Mucosa of stomach (tissue), 1 donor: ENCODE results near the gene CLCA1.

ENCODE experiments used
- H3K27me3 ChIP-seq: one replicate; pipeline ENCODE4 v1.7.0; 2013; ENCODE audit warnings: mild to moderate bottlenecking, low read length; ENCODE audit not compliant: control insufficient read depth, insufficient read depth
- H3K36me3 ChIP-seq: one replicate; pipeline ENCODE4 v1.7.0; 2013; ENCODE audit warnings: low read length; ENCODE audit not compliant: control insufficient read depth, insufficient read depth
- H3K4me1 ChIP-seq: one replicate; pipeline ENCODE4 v1.7.0; 2013; ENCODE audit warnings: mild to moderate bottlenecking, low read length; ENCODE audit not compliant: control insufficient read depth, insufficient read depth
- H3K4me3 ChIP-seq: one replicate; pipeline ENCODE4 v1.7.0; 2013; ENCODE audit warnings: low read length
- H3K9ac ChIP-seq: one replicate; pipeline ENCODE4 v1.7.0; 2013; ENCODE audit warnings: mild to moderate bottlenecking, low read length, moderate library complexity
- H3K9me3 ChIP-seq: one replicate; pipeline ENCODE4 v1.7.0; 2013; ENCODE audit warnings: mild to moderate bottlenecking, low read length, moderate library complexity; ENCODE audit not compliant: control insufficient read depth
- donor health status: Pancreatic carcinoma.

Gene CLCA1

GRCh38 chr1:86468501-86468977 lies at the start of gene CLCA1:
Gene CLCA1 (plus strand): TSS chr1:86468927. CDS start chr1:86468972, 45 bp downstream.
- H3K36me3 ChIP-seq = no peaks in the 10 kb centered on the region
- no peak within 1 kb of the TSS for H3K4me3 ChIP-seq
- H3K27me3 ChIP-seq = peaks cover 19% of the 10 kb centered on the region

GRCh38 chr1:86419277-86419903 lies 49.3 kb upstream of the CLCA1 start:
- no peak overlapping the region for H3K4me3 ChIP-seq
- no peaks in the 10 kb centered on the region for H3K36me3 ChIP-seq
- no peaks in the 10 kb centered on the region for H3K9me3 ChIP-seq
- peaks cover 28% of the 10 kb centered on the region for H3K27me3 ChIP-seq
- H3K4me1 ChIP-seq = peaks cover 10% of the 10 kb centered on the region
- H3K9ac ChIP-seq = no peak overlapping the region

More at GRCh38 chr1:86468501-86468977, at the start of gene CLCA1:
- Histone ChIP-seq H3K4me1 (no peaks in the 10 kb centered on the region), H3K9ac (no peak within 1 kb of the TSS), H3K9me3 (no peaks in the 10 kb centered on the region)

- Histone ChIP-seq H3K27me3 (peaks cover 37% of the 10 kb centered on the region), H3K4me3 (no peak overlapping the region), H3K4me1 (peaks cover 10% of the 10 kb centered on the region), H3K9ac (no peak overlapping the region), H3K36me3 (no peaks in the 10 kb centered on the region), H3K9me3 (no peaks in the 10 kb centered on the region)
Measured at GRCh38 chr1:86421601-86422280, 47.0 kb upstream of the CLCA1 start.

- Histone ChIP-seq H3K27me3 (peaks cover 44% of the 10 kb centered on the region), H3K9me3 (no peaks in the 10 kb centered on the region), H3K36me3 (no peaks in the 10 kb centered on the region), H3K4me1 (peaks cover 10% of the 10 kb centered on the region), H3K9ac (no peak overlapping the region), H3K4me3 (no peak overlapping the region)
Measured at GRCh38 chr1:86423473-86423872, 45.3 kb upstream of the CLCA1 start.

GRCh38 chr1:86423873-86424272 lies 44.9 kb upstream of the CLCA1 start, which contains the start of gene CLCA2:
Gene CLCA2 (plus strand): TSS chr1:86424171. CDS start chr1:86424248, 77 bp downstream.
- Histone ChIP-seq H3K4me1 (peaks cover 10% of the 10 kb centered on the region), H3K36me3 (no peaks in the 10 kb centered on the region)

GRCh38 chr1:86429122-86429725 lies 39.5 kb upstream of the CLCA1 start:
- Histone ChIP-seq H3K4me1 (peaks cover 10% of the 10 kb centered on the region), H3K4me3 (no peak overlapping the region), H3K9ac (no peak overlapping the region), H3K36me3 (no peaks in the 10 kb centered on the region), H3K27me3 (peaks cover 53% of the 10 kb centered on the region), H3K9me3 (no peaks in the 10 kb centered on the region)

More at GRCh38 chr1:86423873-86424272, 44.9 kb upstream of the CLCA1 start, which contains the start of gene CLCA2:
- Histone ChIP-seq H3K9ac (no peak within 1 kb of the TSS), H3K4me3 (no peak within 1 kb of the TSS), H3K27me3 (peaks cover 47% of the 10 kb centered on the region), H3K9me3 (no peaks in the 10 kb centered on the region)

GRCh38 chr1:86429835-86430234 lies 38.9 kb upstream of the CLCA1 start:
- Histone ChIP-seq H3K4me3 (no peak overlapping the region), H3K9me3 (no peaks in the 10 kb centered on the region), H3K27me3 (peaks cover 47% of the 10 kb centered on the region), H3K9ac (no peak overlapping the region), H3K4me1 (peaks cover 11% of the 10 kb centered on the region), H3K36me3 (no peaks in the 10 kb centered on the region)

- H3K4me3 ChIP-seq = no peak overlapping the region
- peaks cover 17% of the 10 kb centered on the region for H3K4me1 ChIP-seq
- H3K27me3 ChIP-seq = peaks cover 47% of the 10 kb centered on the region
- no peak overlapping the region for H3K9ac ChIP-seq
- no peaks in the 10 kb centered on the region for H3K36me3 ChIP-seq
- H3K9me3 ChIP-seq = no peaks in the 10 kb centered on the region
Measured at GRCh38 chr1:86430376-86430775, 38.4 kb upstream of the CLCA1 start.

- H3K9me3 ChIP-seq = no peaks in the 10 kb centered on the region
- H3K4me3 ChIP-seq = no peak overlapping the region
- peaks cover 17% of the 10 kb centered on the region for H3K4me1 ChIP-seq
Measured at GRCh38 chr1:86434059-86434458, 34.7 kb upstream of the CLCA1 start.

GRCh38 chr1:86435327-86435726 lies 33.4 kb upstream of the CLCA1 start:
- Histone ChIP-seq H3K36me3 (no peaks in the 10 kb centered on the region), H3K4me1 (peaks cover 7% of the 10 kb centered on the region), H3K9me3 (no peaks in the 10 kb centered on the region), H3K4me3 (no peak overlapping the region), H3K9ac (no peak overlapping the region), H3K27me3 (peaks cover 65% of the 10 kb centered on the region)

More at GRCh38 chr1:86434059-86434458, 34.7 kb upstream of the CLCA1 start:
- Histone ChIP-seq H3K27me3 (peaks cover 64% of the 10 kb centered on the region), H3K36me3 (no peaks in the 10 kb centered on the region), H3K9ac (no peak overlapping the region)

- Histone ChIP-seq H3K9me3 (no peaks in the 10 kb centered on the region), H3K9ac (no peak overlapping the region), H3K27me3 (peaks cover 66% of the 10 kb centered on the region), H3K36me3 (no peaks in the 10 kb centered on the region), H3K4me1 (peaks cover 7% of the 10 kb centered on the region), H3K4me3 (no peak overlapping the region)
Measured at GRCh38 chr1:86436041-86436440, 32.7 kb upstream of the CLCA1 start.

- H3K27me3 ChIP-seq = peaks cover 57% of the 10 kb centered on the region
- no peak overlapping the region for H3K9ac ChIP-seq
- no peaks in the 10 kb centered on the region for H3K4me1 ChIP-seq
- no peaks in the 10 kb centered on the region for H3K36me3 ChIP-seq
- H3K9me3 ChIP-seq = no peaks in the 10 kb centered on the region
- no peak overlapping the region for H3K4me3 ChIP-seq
Measured at GRCh38 chr1:86441581-86441980, 27.1 kb upstream of the CLCA1 start.
